Measurements from ENCODE around the gene KLRC1.
"Not testable (repeated sequence)": the region's sequence is repeated elsewhere in the genome, so short reads cannot be mapped to it uniquely, and the experiment has no call there.

DNA sequence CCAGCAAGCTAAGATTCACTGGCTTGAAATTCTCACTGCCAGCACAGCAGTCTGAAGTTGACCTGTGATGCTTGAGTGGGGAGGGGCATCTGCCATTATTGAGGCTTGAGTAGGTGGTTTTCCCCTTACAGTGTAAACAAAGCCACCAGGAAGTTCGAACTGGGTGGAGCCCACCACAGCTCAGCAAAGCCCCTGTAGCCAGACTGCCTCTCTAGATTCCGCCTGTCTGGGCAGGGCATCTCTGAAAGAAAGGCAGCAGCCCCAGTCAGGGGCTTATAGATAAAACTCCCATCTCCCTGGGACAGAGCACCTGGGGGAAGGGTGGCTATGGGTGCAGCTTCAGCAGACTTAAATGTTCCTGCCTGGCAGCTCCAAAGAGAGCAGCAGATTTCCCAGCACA is 28.7 kb upstream of the KLRC1 start:
- TF ChIP-seq, protein P1, sequence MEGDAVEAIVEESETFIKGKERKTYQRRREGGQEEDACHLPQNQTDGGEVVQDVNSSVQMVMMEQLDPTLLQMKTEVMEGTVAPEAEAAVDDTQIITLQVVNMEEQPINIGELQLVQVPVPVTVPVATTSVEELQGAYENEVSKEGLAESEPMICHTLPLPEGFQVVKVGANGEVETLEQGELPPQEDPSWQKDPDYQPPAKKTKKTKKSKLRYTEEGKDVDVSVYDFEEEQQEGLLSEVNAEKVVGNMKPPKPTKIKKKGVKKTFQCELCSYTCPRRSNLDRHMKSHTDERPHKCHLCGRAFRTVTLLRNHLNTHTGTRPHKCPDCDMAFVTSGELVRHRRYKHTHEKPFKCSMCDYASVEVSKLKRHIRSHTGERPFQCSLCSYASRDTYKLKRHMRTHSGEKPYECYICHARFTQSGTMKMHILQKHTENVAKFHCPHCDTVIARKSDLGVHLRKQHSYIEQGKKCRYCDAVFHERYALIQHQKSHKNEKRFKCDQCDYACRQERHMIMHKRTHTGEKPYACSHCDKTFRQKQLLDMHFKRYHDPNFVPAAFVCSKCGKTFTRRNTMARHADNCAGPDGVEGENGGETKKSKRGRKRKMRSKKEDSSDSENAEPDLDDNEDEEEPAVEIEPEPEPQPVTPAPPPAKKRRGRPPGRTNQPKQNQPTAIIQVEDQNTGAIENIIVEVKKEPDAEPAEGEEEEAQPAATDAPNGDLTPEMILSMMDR (IDR thresholded peaks at IDR 0.05) = not testable (repeated sequence)
- not testable (repeated sequence) for TF ChIP-seq POLR2A (IDR thresholded peaks at IDR 0.05)
